Measurements from ENCODE around the gene ARSA.
A peak's percentile ranks its signal among the peaks of the same experiment; 100 is the strongest.

ARSA gene

DNA sequence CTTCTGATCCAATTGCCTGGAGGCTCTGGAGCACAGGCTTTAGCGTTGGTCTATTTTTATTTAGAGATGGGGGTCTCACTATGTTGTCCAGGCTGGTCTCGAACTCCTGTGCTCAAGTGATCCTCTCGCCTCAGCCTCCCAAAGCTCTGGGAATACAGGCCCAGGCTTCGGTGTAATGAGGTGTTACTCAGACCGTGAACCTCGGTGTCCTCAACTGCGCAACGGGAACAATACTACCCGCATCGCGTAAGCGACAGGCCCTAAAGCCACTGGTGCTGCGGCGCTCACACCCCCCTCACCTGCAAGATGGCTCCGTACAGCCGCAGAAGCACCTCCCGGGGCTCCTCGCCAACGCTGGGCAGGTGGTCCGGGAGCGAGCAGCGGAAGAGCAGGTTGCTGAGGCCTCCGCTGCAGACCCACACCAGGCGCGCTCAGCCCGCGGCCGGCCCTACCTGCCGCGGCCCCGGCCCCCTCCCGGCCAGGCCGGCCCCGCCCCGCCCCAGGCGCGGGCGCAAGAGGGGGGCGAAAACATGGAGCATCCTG, 45.9 kb downstream of the ARSA start (continued):
- TF ChIP-seq CTCF (tag by site-specific recombination; IDR thresholded peaks at IDR 0.05) (no peak), ZNF501 (tag by site-specific recombination; IDR thresholded peaks at IDR 0.05) (no peak), MYNN (tag by site-specific recombination; IDR thresholded peaks at IDR 0.05; ENCODE audit: borderline replicate concordance) (no peak), ZNF843 (tag by site-specific recombination; IDR thresholded peaks at IDR 0.05) (no peak), ZNF629 (tag by site-specific recombination; IDR thresholded peaks at IDR 0.05) (no peak), ZNF518A (tag by site-specific recombination; conservative IDR thresholded peaks at IDR 0.05; ENCODE audit: low read depth) (no peak), INSM2 (tag by site-specific recombination; IDR thresholded peaks at IDR 0.05) (no peak), HOXC10 (CRISPR knock-in tag; IDR thresholded peaks at IDR 0.05) (no peak), SP7 (tag by site-specific recombination; IDR thresholded peaks at IDR 0.05) (no peak), REST (tag by site-specific recombination; IDR thresholded peaks at IDR 0.05) (no peak), ZNF514 (tag by site-specific recombination; IDR thresholded peaks at IDR 0.05) (no peak), ZNF623 (tag by site-specific recombination; IDR thresholded peaks at IDR 0.05) (no peak), GLIS2 (tag by site-specific recombination; IDR thresholded peaks at IDR 0.05) (0 out of 2 replicates have a peak, but pooled peaks have one; percentile 46), ZNF341 (tag by site-specific recombination; IDR thresholded peaks at IDR 0.05; ENCODE audit: low read depth) (0 out of 2 replicates have a peak, but pooled peaks have one; percentile 20)
- TF ChIP-seq, protein P1, sequence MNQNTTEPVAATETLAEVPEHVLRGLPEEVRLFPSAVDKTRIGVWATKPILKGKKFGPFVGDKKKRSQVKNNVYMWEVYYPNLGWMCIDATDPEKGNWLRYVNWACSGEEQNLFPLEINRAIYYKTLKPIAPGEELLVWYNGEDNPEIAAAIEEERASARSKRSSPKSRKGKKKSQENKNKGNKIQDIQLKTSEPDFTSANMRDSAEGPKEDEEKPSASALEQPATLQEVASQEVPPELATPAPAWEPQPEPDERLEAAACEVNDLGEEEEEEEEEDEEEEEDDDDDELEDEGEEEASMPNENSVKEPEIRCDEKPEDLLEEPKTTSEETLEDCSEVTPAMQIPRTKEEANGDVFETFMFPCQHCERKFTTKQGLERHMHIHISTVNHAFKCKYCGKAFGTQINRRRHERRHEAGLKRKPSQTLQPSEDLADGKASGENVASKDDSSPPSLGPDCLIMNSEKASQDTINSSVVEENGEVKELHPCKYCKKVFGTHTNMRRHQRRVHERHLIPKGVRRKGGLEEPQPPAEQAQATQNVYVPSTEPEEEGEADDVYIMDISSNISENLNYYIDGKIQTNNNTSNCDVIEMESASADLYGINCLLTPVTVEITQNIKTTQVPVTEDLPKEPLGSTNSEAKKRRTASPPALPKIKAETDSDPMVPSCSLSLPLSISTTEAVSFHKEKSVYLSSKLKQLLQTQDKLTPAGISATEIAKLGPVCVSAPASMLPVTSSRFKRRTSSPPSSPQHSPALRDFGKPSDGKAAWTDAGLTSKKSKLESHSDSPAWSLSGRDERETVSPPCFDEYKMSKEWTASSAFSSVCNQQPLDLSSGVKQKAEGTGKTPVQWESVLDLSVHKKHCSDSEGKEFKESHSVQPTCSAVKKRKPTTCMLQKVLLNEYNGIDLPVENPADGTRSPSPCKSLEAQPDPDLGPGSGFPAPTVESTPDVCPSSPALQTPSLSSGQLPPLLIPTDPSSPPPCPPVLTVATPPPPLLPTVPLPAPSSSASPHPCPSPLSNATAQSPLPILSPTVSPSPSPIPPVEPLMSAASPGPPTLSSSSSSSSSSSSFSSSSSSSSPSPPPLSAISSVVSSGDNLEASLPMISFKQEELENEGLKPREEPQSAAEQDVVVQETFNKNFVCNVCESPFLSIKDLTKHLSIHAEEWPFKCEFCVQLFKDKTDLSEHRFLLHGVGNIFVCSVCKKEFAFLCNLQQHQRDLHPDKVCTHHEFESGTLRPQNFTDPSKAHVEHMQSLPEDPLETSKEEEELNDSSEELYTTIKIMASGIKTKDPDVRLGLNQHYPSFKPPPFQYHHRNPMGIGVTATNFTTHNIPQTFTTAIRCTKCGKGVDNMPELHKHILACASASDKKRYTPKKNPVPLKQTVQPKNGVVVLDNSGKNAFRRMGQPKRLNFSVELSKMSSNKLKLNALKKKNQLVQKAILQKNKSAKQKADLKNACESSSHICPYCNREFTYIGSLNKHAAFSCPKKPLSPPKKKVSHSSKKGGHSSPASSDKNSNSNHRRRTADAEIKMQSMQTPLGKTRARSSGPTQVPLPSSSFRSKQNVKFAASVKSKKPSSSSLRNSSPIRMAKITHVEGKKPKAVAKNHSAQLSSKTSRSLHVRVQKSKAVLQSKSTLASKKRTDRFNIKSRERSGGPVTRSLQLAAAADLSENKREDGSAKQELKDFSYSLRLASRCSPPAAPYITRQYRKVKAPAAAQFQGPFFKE (tag by site-specific recombination; IDR thresholded peaks at IDR 0.05; ENCODE audit: borderline replicate concordance): no peak
